CD1c-positive myeloid dendritic cell (primary cell): ENCODE measurements around the gene TPGS1.

Source experiments
- DNase-seq: peaks from one replicate; pipeline ENCODE4 v3.0.0-alpha.2; 2016; ENCODE audit errors: extremely low spot score

The TPGS1 gene

DNA sequence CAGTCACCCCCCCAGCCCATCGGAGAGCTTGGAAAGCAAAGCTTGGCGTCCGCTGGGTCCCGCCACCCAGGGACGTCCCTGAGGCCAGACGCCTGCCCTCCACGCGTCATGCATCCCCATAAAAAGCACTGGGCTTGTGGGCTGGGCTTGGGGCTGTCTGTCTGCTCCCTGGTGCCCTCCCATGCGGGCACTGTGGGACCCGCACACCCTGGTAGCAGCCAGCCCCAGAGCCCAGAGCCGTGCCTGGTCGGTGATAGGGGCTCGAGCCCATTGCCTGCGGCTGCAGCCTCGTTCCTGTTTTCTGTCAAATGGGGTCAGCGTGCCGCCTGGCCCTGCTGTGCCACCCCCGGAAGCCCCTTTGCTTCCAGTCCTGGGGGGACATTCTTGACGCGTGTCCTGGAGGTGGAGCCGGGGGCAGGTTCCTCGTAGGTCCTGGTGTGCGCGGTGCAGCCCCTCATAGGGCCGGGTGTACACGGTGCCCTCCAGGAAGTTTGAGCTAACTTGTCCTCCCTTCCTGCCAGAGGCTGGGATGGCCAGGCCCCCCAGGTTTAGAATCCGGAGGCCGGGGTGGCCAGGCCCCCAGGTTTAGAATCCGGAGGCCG lies 32.2 kb downstream of the TPGS1 start:
- DNase-seq: no peak

GRCh38 chr19:540867-541637 lies 33.8 kb downstream of the TPGS1 start:
- no peak for DNase-seq

GRCh38 chr19:541699-542098 lies 34.4 kb downstream of the TPGS1 start:
- DNase-seq: no peak

DNA sequence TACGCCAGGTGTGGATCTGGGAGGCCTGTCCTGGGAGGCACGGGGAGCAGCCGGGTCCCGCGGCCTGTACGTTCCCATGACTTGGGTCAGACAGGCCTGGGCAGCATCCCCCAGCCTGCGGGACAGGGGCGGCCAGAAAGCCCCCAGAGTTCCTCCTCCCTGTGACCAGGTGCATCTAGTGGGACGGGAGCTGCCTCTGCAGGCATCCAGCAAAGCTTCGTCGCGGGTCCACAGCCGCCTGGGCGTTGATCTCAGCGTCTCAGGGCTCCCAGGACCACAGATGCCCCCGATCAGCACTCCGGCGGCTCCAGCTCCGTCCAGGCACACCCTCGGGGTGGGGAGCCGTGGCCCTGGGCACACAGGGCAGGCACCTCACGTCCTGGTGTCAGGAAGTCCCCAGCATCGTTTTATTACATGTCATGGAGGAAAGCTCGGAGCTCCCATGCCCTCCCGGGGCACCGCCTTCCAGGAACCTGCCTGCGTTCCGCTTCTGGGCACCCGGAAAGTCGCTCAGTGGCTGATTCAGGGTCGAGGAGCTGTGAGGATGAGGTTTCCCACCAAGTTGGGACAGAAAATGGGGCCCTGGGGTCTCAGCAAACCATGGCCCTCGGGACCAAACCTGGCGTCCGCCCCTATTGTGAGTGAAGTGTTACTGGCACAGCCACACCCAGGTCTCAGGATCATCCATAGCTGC lies 35.0 kb downstream of the TPGS1 start:
- no peak for DNase-seq

GRCh38 chr19:543910-544608 lies 36.8 kb downstream of the TPGS1 start, which contains the start of gene GZMM:
Gene GZMM (plus strand): TSS chr19:544053. CDS start chr19:544072, 19 bp downstream.
- DNase-seq: peak; percentile 58

GRCh38 chr19:547117-547516 lies 39.8 kb downstream of the TPGS1 start:
- DNase-seq: no peak

DNA sequence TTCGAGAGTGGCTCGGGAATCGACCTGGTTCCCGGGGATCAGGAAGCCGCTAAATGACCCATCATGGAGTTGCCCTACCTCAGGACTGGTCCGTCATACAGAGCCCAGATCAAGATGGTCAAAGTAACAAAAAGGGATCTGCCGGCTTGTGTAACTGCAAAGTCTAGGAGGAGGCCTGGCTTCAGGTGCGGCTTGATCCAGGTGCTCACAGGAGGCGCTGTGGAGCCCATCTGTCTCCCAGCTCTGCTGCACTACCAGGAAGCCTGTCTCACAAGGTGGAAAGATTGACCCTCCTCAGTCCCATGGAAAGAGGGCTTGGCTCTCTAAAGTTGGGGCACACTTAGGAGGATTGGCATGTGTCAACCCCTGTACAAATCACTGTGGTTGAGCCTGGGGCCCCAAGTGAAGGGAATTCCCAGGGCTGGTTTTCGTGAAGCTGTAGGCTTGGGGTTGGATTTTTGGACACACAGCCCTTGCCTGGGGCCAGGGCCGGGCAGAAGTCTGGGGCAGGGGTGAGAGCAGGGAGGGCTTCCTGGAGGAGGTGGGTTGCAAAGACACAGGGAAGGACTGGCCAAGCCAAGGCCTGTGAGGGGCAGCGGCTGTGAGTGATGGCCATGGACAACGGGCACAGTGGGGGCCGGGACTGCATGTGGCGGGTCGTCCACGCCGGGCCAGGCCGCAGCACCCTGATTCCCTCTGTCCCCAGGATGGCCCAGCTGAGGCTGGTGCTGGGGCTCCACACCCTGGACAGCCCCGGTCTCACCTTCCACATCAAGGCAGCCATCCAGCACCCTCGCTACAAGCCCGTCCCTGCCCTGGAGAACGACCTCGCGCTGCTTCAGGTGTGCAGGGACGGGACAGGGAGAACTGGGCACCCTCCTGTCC lies 40.8 kb downstream of the TPGS1 start:
- no peak for DNase-seq

DNA sequence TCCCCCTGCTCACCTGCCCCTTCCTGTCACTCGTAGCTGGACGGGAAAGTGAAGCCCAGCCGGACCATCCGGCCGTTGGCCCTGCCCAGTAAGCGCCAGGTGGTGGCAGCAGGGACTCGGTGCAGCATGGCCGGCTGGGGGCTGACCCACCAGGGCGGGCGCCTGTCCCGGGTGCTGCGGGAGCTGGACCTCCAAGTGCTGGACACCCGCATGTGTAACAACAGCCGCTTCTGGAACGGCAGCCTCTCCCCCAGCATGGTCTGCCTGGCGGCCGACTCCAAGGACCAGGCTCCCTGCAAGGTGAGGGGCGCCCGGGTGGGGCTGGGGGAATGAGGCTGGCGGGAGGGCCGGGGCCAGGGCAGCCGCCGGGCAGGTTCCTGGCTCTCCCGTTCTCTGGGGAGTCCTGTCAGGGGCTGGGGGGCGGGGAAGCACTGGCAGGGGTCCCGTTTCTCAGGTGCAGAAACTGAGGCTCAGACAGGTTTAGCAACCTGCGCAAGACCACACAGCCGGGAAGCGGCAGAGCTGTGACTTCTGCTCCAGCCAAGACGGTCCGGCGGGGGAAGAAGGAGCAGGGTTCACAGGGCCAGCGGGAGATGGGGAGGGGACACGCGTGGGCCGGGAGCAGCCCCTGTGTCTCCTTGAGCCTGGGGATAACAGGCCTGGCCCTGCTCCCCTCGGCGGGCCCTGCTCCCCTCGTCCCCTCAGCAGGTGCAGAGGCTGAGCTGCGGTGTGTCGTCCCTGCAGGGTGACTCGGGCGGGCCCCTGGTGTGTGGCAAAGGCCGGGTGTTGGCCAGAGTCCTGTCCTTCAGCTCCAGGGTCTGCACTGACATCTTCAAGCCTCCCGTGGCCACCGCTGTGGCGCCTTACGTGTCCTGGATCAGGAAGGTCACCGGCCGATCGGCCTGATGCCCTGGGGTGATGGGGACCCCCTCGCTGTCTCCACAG lies 41.9 kb downstream of the TPGS1 start:
- DNase-seq: no peak

- DNase-seq: no peak
These were observed 47.5 kb downstream of the TPGS1 start for GRCh38 chr19:554817-555216.

- DNase-seq: no peak
These were observed 48.1 kb downstream of the TPGS1 start for GRCh38 chr19:555474-555808.

DNA sequence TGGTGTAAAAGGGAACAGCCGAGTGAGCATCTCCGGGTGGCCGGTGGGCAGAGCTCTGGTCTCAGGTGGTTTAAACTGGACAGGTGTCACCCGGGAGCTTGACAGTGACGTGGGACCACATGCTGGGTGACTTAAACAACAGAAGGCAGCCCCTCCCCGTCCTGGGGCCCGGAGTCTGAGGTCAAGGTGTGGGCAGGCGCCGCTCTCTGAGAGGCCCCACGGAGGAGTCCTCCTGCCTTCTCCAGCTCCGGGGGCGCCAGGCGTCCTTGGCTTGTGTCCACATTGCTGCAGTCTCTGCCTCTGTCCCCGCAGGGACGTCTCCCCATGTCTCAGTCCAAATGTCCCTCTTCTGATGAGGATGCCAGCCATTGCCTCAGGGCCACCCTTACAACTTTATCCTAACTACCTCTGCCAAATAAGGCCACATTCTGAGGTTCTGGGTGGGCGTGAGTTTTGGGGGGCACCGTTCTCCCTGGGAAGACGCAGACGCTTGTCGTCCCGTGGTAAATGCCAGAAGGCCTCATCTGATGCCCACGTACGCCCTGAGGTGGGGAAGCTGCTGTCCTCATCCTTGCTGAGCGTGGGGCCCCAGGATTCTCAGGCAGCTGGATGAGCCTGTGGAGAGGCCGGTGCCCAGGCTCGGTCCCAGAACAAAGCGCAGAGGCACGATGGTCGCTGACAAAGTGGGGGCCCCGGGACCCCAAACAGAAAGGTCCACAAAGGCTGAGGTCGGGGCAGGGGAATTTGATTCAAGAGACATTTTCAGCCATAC lies 49.5 kb downstream of the TPGS1 start:
- DNase-seq: no peak

- no peak for DNase-seq
These were observed 51.6 kb downstream of the TPGS1 start for GRCh38 chr19:558770-559439.

DNA sequence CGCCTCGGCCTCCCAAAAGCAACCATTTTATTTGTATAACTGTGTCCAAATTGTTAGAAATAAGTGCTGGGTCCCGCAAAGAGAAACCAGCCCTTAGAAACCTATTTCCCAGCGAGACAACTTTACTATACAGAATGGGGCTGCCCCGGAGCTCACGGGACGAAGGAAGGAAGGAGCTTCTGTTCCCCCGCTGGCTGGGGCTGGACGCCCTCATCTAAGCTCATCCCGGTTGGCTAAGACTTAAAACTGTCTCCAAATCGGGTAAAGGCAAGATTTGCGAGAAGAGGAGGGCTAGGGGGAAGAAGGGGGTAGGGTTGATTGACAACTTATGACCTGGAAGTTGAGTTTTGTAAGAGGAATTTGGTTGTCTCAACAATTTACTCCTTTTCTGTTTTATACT lies 52.8 kb downstream of the TPGS1 start:
- no peak for DNase-seq

GRCh38 chr19:566403-566802 lies 59.1 kb downstream of the TPGS1 start:
- peak; percentile 86 for DNase-seq

DNA sequence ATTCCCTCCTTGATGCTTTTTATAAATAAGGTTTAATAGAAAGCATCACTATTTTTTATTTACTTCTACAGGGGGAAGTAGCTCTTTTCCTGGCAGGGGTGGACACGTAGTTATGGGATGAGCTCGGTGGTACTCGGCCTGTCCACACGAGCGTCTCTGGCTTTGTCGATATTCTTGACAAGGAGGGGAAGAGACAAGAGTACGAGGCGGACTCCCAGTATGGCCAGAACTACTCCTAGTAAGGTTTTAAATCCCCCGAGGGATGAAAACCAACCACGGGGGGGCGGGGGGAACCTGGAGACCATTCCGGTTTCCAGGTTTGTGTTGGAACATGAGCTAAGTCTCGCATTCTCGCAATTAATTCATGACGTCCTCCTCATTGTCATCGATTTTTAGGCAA lies 59.5 kb downstream of the TPGS1 start:
- DNase-seq: no peak

DNA sequence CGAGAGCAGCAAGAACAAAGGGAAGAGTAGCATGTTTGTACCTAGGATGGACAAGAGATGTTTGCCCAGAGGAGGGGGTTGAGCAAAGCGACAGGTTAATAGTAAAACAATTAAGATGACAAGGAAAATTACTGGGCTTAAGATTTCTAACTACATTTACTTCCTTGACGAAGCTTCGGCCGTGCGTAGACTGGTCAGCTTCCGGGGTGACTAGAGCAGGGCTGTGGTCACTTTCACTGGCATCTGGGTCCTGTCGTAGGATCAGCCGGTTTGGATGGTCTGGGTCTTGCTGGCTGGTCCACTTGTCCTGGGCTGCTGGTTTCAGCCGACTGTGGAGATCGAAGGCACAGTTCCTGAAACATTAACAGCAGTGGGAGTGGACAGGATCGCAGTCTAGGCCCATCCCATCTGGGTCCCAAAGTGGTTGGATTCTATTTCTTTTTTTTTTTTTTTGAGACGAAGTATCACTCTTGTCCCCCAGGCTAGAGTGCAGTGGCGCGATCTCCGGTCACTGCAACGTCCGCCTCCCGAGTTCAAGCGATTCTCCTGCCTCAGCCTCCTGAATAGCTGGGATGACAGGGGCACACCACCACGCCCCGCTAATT lies 60.1 kb downstream of the TPGS1 start:
- DNase-seq: peak; percentile 22
